HEK293T (cell line): ENCODE data around the gene ICA1.

Source experiments
- CTCF ChIA-PET: fragments of 350-600 bp; formaldehyde crosslinking; extraction: SDS; loops from one replicate; lab custom pipeline; 2021; ENCODE audit warnings: antibody characterized with exemption, inconsistent platforms; lab: Yijun Ruan, JAX
- POLR2A ChIA-PET: fragments of 350-600 bp; formaldehyde crosslinking; extraction: SDS; loops from one replicate; lab custom pipeline; 2020; ENCODE audit warnings: antibody characterized with exemption, inconsistent platforms; lab: Yijun Ruan, JAX
- DNase-seq: peaks from one replicate; pipeline ENCODE4 v3.0.0; 2012; ENCODE audit warnings: mixed read lengths; ENCODE audit errors: extremely low spot score
- ARNT ChIP-seq: fragments of 450-650 bp; IDR thresholded peaks from 2 replicates; pipeline ENCODE4 v1.6.1; 2017; ENCODE audit warnings: mild to moderate bottlenecking
- BHLHE40 ChIP-seq: fragments of 450-650 bp; IDR thresholded peaks from 2 replicates; pipeline ENCODE4 v1.6.1; 2016; ENCODE audit warnings: mild to moderate bottlenecking, moderate library complexity, borderline replicate concordance
- CTBP1 ChIP-seq: fragments of 450-650 bp; IDR thresholded peaks from 2 replicates; pipeline ENCODE4 v1.6.1; 2016; ENCODE audit warnings: borderline replicate concordance
- ELF4 ChIP-seq: fragments of 450-650 bp; IDR thresholded peaks from 2 replicates; pipeline ENCODE4 v1.6.1; 2017; ENCODE audit warnings: antibody characterized with exemption
- FOXA1 ChIP-seq: fragments of 450-650 bp; IDR thresholded peaks from 2 replicates; pipeline ENCODE4 v1.6.1; 2016; ENCODE audit warnings: mild to moderate bottlenecking
- FOXK2 ChIP-seq: fragments of 450-650 bp; IDR thresholded peaks from 2 replicates; pipeline ENCODE4 v1.6.1; 2016; ENCODE audit warnings: mild to moderate bottlenecking
- FOXM1 ChIP-seq: fragments of 450-650 bp; IDR thresholded peaks from 2 replicates; pipeline ENCODE4 v1.6.1; 2017; ENCODE audit warnings: mild to moderate bottlenecking, borderline replicate concordance
- HDGF ChIP-seq: fragments of 450-650 bp; IDR thresholded peaks from 2 replicates; pipeline ENCODE4 v1.6.1; 2017; ENCODE audit warnings: antibody characterized with exemption, borderline replicate concordance
- L3MBTL2 ChIP-seq: fragments of 450-650 bp; conservative IDR thresholded peaks from 2 replicates; pipeline ENCODE4 v1.6.1; 2016; ENCODE audit warnings: mild to moderate bottlenecking
- LEF1 ChIP-seq: fragments of 450-650 bp; IDR thresholded peaks from 2 replicates; pipeline ENCODE4 v1.6.1; 2017; ENCODE audit warnings: mild to moderate bottlenecking, borderline replicate concordance
- NFRKB ChIP-seq: fragments of 450-650 bp; IDR thresholded peaks from 2 replicates; pipeline ENCODE4 v1.6.1; 2016; ENCODE audit warnings: mild to moderate bottlenecking, moderate library complexity
- PKNOX1 ChIP-seq: fragments of 450-650 bp; IDR thresholded peaks from 2 replicates; pipeline ENCODE4 v1.6.1; 2016
- SP1 ChIP-seq: fragments of 450-650 bp; IDR thresholded peaks from 2 replicates; pipeline ENCODE4 v1.6.1; 2017
- SUZ12 ChIP-seq: fragments of 450-650 bp; IDR thresholded peaks from 2 replicates; pipeline ENCODE4 v1.6.1; 2016; ENCODE audit warnings: mild to moderate bottlenecking
- TARDBP ChIP-seq: fragments of 450-650 bp; IDR thresholded peaks from 2 replicates; pipeline ENCODE4 v1.6.1; 2016
- ZNF384 ChIP-seq: fragments of 450-650 bp; IDR thresholded peaks from 2 replicates; pipeline ENCODE4 v1.6.1; 2016

ICA1 gene

DNA sequence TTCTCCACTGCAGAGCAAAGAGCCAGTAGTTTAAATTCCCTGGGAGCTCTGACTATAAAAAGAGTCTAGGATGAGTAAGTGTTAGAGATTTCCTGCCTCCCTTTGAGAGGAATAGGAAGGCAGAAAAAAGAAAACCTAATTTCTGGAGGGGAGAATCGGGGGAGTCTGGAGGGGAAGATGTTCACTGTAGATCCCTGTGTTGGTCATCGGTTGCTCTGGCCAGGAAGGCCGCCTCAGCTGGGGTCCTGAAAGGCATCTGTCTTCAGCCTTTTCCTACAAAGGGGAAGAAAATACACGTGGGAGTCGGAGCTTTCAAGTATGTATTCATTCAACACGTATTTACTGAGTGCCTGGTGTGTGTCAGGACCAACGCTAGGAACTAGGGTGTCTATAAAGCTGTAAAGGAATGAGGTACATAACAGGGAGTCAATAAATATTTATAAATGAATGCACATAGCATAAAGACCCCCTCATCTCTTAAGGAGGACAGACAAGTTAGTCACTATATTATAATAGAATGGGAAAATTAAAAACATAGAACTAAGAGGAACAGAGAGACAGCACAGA lies 101.1 kb downstream of the ICA1 start:
- no peak for DNase-seq
- ChIA-PET POLR2A (no interaction called here), CTCF (no interaction called here)
- TF ChIP-seq L3MBTL2 (no peak), LEF1 (no peak), ARNT (no peak)

DNA sequence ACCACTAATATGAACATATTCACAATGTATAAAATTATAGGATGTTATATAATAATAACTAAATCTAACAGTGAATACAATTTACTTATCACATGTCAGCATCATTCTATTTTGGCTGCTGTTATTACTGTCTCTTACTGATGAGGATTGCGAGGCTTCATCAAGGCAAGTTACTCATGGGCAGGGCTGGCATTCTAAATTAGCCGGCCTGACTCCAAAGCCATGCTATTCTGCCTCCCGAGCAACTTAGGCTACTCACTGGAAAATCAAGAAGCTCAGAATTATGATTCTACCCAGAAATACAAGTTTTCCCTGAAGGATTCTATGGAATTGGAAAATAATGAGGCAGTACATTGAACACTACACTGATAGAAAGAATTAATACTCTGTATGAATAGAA lies 101.7 kb downstream of the ICA1 start:
- CTCF ChIA-PET = no interaction called here

DNA sequence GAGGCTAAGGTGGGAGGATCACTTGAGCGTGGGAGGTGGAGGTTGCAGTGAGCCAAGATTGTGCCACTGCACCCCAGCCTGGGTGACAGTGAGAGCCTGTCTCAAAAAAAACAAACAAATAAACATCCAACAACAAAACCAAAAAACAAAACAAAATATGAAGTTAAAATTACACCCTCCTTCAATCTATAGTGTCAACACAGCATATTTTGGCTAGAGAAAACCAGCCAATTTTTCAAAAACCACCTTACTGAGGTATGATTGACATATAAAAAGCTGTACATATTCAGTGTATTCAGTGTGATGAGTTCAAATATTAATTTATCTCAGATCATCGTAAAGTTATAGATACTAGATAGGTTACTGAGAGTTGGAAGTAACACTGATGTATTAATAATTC lies 102.4 kb downstream of the ICA1 start:
- TF ChIP-seq FOXA1 (no peak), ZNF384 (no peak)
- DNase-seq = no peak
- ChIA-PET POLR2A (no interaction called here), CTCF (interaction anchor here (0.6 kb wide), 1 partner anchor 722 kb away, joined by 3 read pairs; no protein-coding TSS in a partner anchor)

More for the DNA sequence above, 101.7 kb downstream of the ICA1 start:
- POLR2A ChIA-PET = no interaction called here
- TF ChIP-seq SUZ12 (no peak), CTBP1 (no peak), ELF4 (no peak), PKNOX1 (no peak), SP1 (no peak), BHLHE40 (no peak), TARDBP (no peak), FOXK2 (no peak)
- DNase-seq = no peak

GRCh38 chr7:8157296-8157695 lies 104.7 kb downstream of the ICA1 start:
- ChIA-PET POLR2A (no interaction called here), CTCF (no interaction called here)
- DNase-seq = no peak
- no peak for TF ChIP-seq SP1
- TF ChIP-seq ZNF384 = no peak
- no peak for TF ChIP-seq ELF4
- TF ChIP-seq HDGF = no peak
- TF ChIP-seq FOXA1 = no peak
- no peak for TF ChIP-seq LEF1
- TF ChIP-seq BHLHE40 = no peak
- TF ChIP-seq NFRKB = no peak
- TF ChIP-seq FOXK2 = no peak
- no peak for TF ChIP-seq CTBP1
- TF ChIP-seq L3MBTL2 = no peak
- no peak for TF ChIP-seq PKNOX1

- no peak for DNase-seq
- CTCF ChIA-PET = no interaction called here
- TF ChIP-seq HDGF = no peak
- TF ChIP-seq ELF4 = no peak
- no peak for TF ChIP-seq FOXA1
- TF ChIP-seq BHLHE40 = no peak
- no peak for TF ChIP-seq SUZ12
- no peak for TF ChIP-seq L3MBTL2
- no peak for TF ChIP-seq ARNT
- TF ChIP-seq PKNOX1 = no peak
- no peak for TF ChIP-seq LEF1
- TF ChIP-seq NFRKB = no peak
- TF ChIP-seq ZNF384 = no peak
- TF ChIP-seq TARDBP = no peak
- TF ChIP-seq FOXM1 = no peak
- TF ChIP-seq CTBP1 = no peak
- no peak for TF ChIP-seq FOXK2
- TF ChIP-seq SP1 = no peak
These were observed 106.1 kb downstream of the ICA1 start for GRCh38 chr7:8155836-8156235.

DNA sequence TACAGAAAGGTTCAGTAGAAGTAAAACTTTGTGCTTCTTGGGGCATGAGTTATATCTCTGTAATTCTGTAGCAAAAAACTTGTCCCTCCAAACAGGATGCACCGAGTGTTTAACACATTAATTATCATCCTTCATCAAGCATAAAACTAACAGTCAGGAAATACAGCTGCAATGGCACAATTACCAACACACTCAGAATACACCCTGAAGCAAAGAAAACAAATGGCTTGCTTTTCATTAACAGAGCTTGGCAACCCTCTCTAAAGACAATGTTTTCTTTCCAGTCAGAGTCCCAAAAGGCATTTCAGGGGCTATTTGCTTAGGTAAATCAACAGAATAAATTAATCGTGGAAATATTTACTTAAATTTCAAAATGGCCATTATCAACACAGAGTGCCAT lies 107.7 kb downstream of the ICA1 start:
- TF ChIP-seq FOXA1 (no peak), SP1 (no peak), ELF4 (no peak), FOXK2 (no peak), BHLHE40 (no peak), ARNT (no peak)
- CTCF ChIA-PET = no interaction called here
- no peak for DNase-seq
- POLR2A ChIA-PET = no interaction called here

More at GRCh38 chr7:8155836-8156235, 106.1 kb downstream of the ICA1 start:
- POLR2A ChIA-PET = no interaction called here

DNA sequence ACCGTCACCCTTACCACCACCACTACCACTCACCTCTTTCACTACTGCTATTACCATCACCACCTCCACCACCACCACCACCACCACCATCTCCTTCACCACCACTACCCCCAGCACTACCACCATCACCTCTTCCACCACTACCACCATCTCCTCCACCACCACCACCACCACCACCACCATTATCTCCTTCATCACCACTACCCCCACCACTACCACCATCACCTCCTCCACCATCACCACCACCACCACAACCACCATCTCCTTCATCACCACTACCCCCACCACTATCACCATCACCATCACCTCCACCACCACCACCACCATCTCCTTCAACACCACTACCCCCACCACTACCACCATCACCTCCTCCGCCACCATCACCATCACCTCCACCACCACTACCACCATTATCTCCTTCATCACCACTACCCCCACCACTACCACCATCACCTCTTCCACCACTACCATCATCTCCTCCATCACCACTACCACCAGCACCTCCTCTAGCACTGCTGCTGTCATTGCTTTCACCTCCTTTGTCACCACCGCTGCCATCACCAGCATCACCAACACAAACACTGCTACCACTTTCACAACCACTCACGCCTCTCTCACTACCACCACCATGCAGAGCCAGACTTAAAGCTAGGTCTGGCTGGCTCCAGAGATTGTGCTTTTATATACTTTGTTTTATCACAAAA lies 109.3 kb downstream of the ICA1 start:
- TF ChIP-seq ZNF384 (no peak), NFRKB (no peak), L3MBTL2 (no peak), TARDBP (no peak), FOXA1 (no peak), HDGF (no peak), FOXM1 (no peak), LEF1 (no peak), PKNOX1 (no peak), CTBP1 (no peak), SUZ12 (no peak), ARNT (no peak), SP1 (no peak), BHLHE40 (no peak), FOXK2 (no peak), ELF4 (no peak)
- POLR2A ChIA-PET = no interaction called here
- CTCF ChIA-PET = no interaction called here
- no peak for DNase-seq
